Colon (tissue), 2 donors: ENCODE measurements around the gene GOLGA6L10.
"Not testable (repeated sequence)": the region's sequence is repeated elsewhere in the genome, so short reads cannot be mapped to it uniquely, and the experiment has no call there.

ENCODE experiments used
- FAIRE-seq: peaks from 2 replicates; lab custom pipeline; 2012; peaks lifted over from hg19 to GRCh38; lab: Jason Lieb, UNC
- donor health status: control.
- donor health status: control.

GOLGA6L10 gene

DNA sequence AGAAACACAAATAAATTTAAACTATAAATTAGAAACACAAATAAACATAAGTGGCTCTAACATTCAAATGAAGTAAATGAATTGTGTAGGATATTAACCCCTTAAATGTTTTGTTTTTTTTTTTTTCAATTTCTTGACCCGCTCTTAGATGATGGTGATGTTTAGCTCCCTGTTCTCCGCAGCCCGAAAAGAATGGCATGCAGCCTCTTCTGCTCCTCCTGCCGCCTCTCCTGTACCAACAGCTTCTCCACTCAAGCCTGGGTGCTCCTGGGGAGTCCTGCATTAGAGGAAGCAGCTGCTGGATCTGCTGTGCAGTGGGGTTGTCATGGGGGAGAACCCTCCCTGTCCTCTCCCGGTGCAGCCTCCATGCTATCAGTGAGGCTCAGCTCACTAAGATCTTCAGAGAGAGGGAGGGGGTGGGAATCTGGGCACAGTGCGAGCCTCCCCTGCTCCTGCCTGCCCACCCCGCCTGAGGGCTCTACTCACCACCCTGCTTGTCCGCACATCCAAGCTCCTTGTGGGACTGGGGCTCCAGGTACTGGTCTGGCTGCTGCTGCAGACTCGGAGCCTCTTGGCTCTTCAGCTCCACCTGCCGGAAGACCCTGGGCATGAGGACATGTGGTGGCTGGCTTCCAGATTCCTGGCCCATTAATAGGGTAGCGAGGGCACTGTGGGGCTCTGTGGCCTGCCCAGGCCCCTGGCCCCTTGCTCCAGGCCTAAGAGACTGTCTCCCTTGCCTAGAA is 6.5 kb downstream of the GOLGA6L10 start:
- FAIRE-seq, result not testable (repeated sequence)

GRCh38 chr15:82338573-82338972 is 10.7 kb downstream of the GOLGA6L10 start:
- not testable (repeated sequence) for FAIRE-seq

- not testable (repeated sequence) for FAIRE-seq
These were observed 11.2 kb downstream of the GOLGA6L10 start for GRCh38 chr15:82338053-82338452.

- FAIRE-seq, result not testable (repeated sequence)
These were observed 12.2 kb downstream of the GOLGA6L10 start for GRCh38 chr15:82337051-82337450.

DNA sequence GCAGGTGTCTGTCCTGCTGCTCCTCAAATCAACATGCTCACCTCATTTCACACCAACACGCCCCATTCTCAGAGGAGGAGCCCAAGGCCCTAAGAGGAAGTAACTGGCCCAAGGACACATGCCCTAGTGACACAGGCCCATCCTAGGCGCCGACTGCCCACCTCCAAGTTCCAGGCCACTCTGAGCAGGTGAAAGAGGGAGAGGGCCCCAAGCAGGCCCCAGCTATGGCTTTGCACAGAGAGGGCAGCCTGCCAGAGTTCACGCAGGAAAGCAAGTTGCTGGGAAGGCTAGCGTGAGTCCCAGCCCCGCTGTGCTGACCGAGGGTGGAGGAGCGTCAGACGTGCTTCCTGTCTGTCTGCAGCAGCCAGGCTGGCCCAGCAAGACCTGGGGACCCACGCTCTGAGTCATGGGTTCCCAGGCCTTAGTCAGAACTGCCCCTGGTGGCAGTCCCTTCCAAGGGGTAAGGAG is 13.1 kb downstream of the GOLGA6L10 start:
- FAIRE-seq, result not testable (repeated sequence)

- FAIRE-seq, result not testable (repeated sequence)
These were observed 14.3 kb downstream of the GOLGA6L10 start for GRCh38 chr15:82335006-82335405.

GRCh38 chr15:82334554-82334932 is 14.7 kb downstream of the GOLGA6L10 start:
- FAIRE-seq, result not testable (repeated sequence)

GRCh38 chr15:82333603-82334553 is 15.4 kb downstream of the GOLGA6L10 start:
- FAIRE-seq, result not testable (repeated sequence)

DNA sequence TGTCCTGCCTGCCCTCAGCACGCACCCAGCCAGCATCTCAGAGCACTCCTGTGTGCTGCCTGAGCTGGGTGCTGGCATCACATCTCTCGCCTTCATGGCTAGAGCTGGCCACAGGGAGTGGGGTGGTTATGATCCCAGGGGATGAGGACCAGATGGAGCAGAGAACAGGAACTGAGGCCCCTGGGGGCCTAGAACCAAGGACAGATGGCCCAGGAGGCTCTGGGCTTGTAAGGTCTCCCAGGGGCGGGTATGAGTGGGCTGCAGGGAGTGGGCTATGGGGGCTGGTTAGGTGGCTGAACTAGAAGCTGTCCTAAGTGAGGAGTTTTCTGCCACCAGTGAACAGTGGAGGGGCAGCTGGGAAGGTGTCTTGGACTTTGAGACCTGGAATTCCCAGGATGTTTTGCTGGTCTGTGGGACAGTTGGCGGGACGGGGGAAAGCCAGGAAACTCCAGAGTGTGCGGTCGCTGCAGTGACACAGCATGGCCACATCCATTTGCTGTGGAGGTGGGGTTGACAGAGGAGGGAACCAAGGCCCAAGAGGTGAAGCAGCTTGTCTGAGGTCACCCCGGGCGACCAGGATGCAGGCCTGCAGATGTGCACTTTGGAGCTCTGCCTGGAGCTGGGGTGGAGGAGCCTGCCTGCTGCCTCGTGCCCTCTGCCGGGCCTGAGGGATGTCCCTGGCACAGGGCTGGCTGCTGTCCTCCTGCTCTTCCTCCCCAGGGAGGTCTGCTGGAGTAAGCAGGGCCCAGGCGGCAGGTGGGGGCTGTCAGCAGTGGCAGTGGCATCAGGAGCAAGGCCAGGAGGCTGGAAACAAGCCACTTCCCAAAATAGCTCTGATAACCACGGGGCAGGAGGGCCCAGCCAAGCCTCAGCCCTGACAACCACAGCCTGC is 16.3 kb downstream of the GOLGA6L10 start:
- not testable (repeated sequence) for FAIRE-seq

- FAIRE-seq, result not testable (repeated sequence)
These were observed 17.5 kb downstream of the GOLGA6L10 start for GRCh38 chr15:82331576-82332304.

- not testable (repeated sequence) for FAIRE-seq
These were observed 18.4 kb downstream of the GOLGA6L10 start for GRCh38 chr15:82330921-82331320.

DNA sequence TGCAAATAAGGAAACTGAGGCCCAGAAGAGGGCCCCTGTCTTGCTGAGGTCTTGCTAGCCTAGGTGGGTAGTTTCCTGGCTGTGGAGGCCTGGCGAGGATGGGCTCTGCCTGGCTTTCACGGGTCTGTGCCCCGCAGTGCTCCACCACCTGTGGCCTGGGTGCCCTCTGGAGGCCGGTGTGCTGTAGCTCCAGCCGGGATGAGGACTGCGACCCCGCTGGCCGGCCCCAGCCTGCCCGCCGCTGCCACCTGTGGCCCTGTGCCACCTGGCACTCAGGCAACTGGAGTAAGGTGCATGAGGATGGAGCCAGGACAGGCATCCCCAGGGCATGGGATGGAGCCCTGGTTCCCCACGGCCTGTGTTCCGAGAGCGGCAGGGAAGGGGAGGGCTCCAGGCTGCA is 20.2 kb downstream of the GOLGA6L10 start:
- FAIRE-seq, result not testable (repeated sequence)

GRCh38 chr15:82327372-82327771 is 21.9 kb downstream of the GOLGA6L10 start:
- not testable (repeated sequence) for FAIRE-seq

- FAIRE-seq, result not testable (repeated sequence)
These were observed 22.4 kb downstream of the GOLGA6L10 start for GRCh38 chr15:82326896-82327295.

- FAIRE-seq, result not testable (repeated sequence)
These were observed 23.6 kb downstream of the GOLGA6L10 start for GRCh38 chr15:82325646-82326045.

DNA sequence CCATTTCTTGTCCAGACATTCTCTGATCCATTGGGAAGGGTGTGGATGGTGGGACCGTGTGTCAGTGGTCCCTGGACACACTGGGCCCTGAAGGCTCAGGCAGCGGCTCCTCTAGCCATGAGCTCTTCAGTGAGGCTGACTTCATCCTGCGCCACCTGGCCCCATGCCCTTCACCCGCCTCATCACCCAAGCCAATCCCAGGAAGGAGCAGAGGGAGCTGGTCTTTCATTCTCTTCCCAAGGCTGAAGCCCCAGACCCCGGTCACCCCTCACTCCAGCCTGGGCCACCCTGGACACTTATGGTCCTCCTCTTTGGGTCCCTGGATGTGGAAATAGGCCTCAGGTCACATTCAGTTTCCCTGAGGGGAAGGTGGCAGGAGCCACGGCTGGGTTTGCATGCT is 24.4 kb downstream of the GOLGA6L10 start:
- FAIRE-seq, result not testable (repeated sequence)

DNA sequence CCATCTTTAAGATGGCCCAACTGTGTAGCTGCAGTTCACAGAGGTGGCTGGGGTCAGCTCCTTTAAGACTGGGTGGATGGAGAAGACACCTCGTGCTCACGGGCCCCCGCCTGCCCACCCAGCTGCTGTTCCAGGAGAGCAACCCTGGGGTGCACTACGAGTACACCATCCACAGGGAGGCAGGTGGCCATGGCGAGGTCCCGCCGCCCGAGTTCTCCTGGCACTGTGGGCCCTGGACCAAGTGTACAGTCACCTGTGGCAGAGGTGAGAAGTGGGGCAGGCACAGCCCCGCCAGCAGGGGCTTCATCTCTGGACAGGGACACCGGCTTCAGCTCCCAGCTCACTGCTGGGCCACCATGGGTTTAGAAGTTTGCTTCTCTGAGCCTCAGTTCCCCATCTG is 26.8 kb downstream of the GOLGA6L10 start:
- FAIRE-seq, result not testable (repeated sequence)

GRCh38 chr15:82320861-82321260 is 28.4 kb downstream of the GOLGA6L10 start:
- FAIRE-seq, result not testable (repeated sequence)

GRCh38 chr15:82319522-82320278 is 29.6 kb downstream of the GOLGA6L10 start:
- FAIRE-seq, result not testable (repeated sequence)

- FAIRE-seq, result not testable (repeated sequence)
These were observed 31.0 kb downstream of the GOLGA6L10 start for GRCh38 chr15:82318281-82318680.
